HUES48 (cell line): Measurements from ENCODE around the gene MAMDC4.

Experiments
- H3K27ac ChIP-seq: one replicate; pipeline ENCODE4 v1.7.0; 2013; ENCODE audit warnings: low read depth, low read length, inconsistent platforms
- H3K27me3 ChIP-seq: 2 replicates; pipeline ENCODE4 v1.6.1; 2013; ENCODE audit warnings: mild to moderate bottlenecking, low read length; ENCODE audit not compliant: control insufficient read depth, insufficient read depth
- H3K36me3 ChIP-seq: 2 replicates; pipeline ENCODE4 v1.6.1; 2013; ENCODE audit warnings: low read length; ENCODE audit not compliant: control insufficient read depth, insufficient read depth
- H3K4me1 ChIP-seq: 2 replicates; pipeline ENCODE4 v1.6.1; 2013; ENCODE audit warnings: mild to moderate bottlenecking, low read length; ENCODE audit not compliant: control insufficient read depth, insufficient read depth
- H3K4me3 ChIP-seq: 2 replicates; pipeline ENCODE4 v1.5.1; 2013; ENCODE audit warnings: mild to moderate bottlenecking, low read depth, low read length
- H3K9ac ChIP-seq: 2 replicates; pipeline ENCODE4 v1.6.1; 2013; ENCODE audit warnings: mild to moderate bottlenecking, low read depth, low read length, moderate library complexity
- H3K9me3 ChIP-seq: 2 replicates; pipeline ENCODE4 v1.6.1; 2013; ENCODE audit warnings: low read length; ENCODE audit not compliant: control insufficient read depth, insufficient read depth

MAMDC4 gene

GRCh38 chr9:136808806-136809158 is 43.4 kb upstream of the MAMDC4 start:
- Histone ChIP-seq H3K9me3 (no peaks in the 10 kb centered on the region), H3K9ac (peak overlapping the region; percentile 85), H3K4me3 (peak overlapping the region; percentile 85), H3K27ac (peak overlapping the region; percentile 89), H3K36me3 (peaks cover 31% of the 10 kb centered on the region), H3K4me1 (peaks cover 9% of the 10 kb centered on the region; the same call in 1 of the 2 replicates), H3K27me3 (no peaks in the 10 kb centered on the region)

GRCh38 chr9:136814725-136815421 is 37.3 kb upstream of the MAMDC4 start:
- no peak overlapping the region for H3K27ac ChIP-seq
- H3K36me3 ChIP-seq, result peaks cover 39% of the 10 kb centered on the region
- peaks cover 4% of the 10 kb centered on the region; the same call in 1 of the 2 replicates for H3K4me1 ChIP-seq
- H3K27me3 ChIP-seq, result no peaks in the 10 kb centered on the region
- H3K4me3 ChIP-seq, result no peak overlapping the region
- no peaks in the 10 kb centered on the region for H3K9me3 ChIP-seq
- H3K9ac ChIP-seq, result no peak overlapping the region

GRCh38 chr9:136815422-136815782 is 36.7 kb upstream of the MAMDC4 start:
- H3K4me3 ChIP-seq, result no peak overlapping the region
- peaks cover 35% of the 10 kb centered on the region for H3K36me3 ChIP-seq
- no peaks in the 10 kb centered on the region for H3K9me3 ChIP-seq
- no peak overlapping the region for H3K9ac ChIP-seq
- no peak overlapping the region for H3K27ac ChIP-seq
- no peaks in the 10 kb centered on the region for H3K4me1 ChIP-seq
- H3K27me3 ChIP-seq, result no peaks in the 10 kb centered on the region

GRCh38 chr9:136820971-136821825 is 30.9 kb upstream of the MAMDC4 start:
- H3K9ac ChIP-seq, result no peak overlapping the region; the same call in 1 of the 2 replicates
- no peaks in the 10 kb centered on the region for H3K9me3 ChIP-seq
- H3K4me3 ChIP-seq, result peak overlapping the region; percentile 64
- H3K4me1 ChIP-seq, result no peaks in the 10 kb centered on the region
- H3K27ac ChIP-seq, result no peak overlapping the region
- H3K27me3 ChIP-seq, result no peaks in the 10 kb centered on the region
- peaks cover 28% of the 10 kb centered on the region for H3K36me3 ChIP-seq

GRCh38 chr9:136821826-136822544 is 30.2 kb upstream of the MAMDC4 start:
- H3K27ac ChIP-seq, result no peak overlapping the region
- H3K9ac ChIP-seq, result no peak overlapping the region
- peaks cover 36% of the 10 kb centered on the region for H3K36me3 ChIP-seq
- H3K4me1 ChIP-seq, result no peaks in the 10 kb centered on the region
- peak overlapping the region; percentile 64; the same call in 1 of the 2 replicates for H3K4me3 ChIP-seq
- no peaks in the 10 kb centered on the region for H3K27me3 ChIP-seq
- H3K9me3 ChIP-seq, result no peaks in the 10 kb centered on the region

- Histone ChIP-seq H3K27ac (no peak overlapping the region), H3K9ac (no peak overlapping the region), H3K4me1 (no peaks in the 10 kb centered on the region), H3K36me3 (peaks cover 47% of the 10 kb centered on the region), H3K27me3 (no peaks in the 10 kb centered on the region), H3K9me3 (no peaks in the 10 kb centered on the region), H3K4me3 (no peak overlapping the region)
Observed at GRCh38 chr9:136823136-136824046, 28.8 kb upstream of the MAMDC4 start.

GRCh38 chr9:136824496-136825225 is 27.5 kb upstream of the MAMDC4 start:
- no peak overlapping the region for H3K4me3 ChIP-seq
- no peaks in the 10 kb centered on the region for H3K27me3 ChIP-seq
- no peaks in the 10 kb centered on the region for H3K4me1 ChIP-seq
- no peak overlapping the region for H3K9ac ChIP-seq
- peaks cover 60% of the 10 kb centered on the region for H3K36me3 ChIP-seq
- no peak overlapping the region for H3K27ac ChIP-seq
- no peaks in the 10 kb centered on the region for H3K9me3 ChIP-seq

- no peaks in the 10 kb centered on the region for H3K9me3 ChIP-seq
- no peak overlapping the region for H3K9ac ChIP-seq
- H3K27me3 ChIP-seq, result no peaks in the 10 kb centered on the region
- no peak overlapping the region for H3K27ac ChIP-seq
- peaks cover 69% of the 10 kb centered on the region for H3K36me3 ChIP-seq
- H3K4me1 ChIP-seq, result no peaks in the 10 kb centered on the region
- no peak overlapping the region for H3K4me3 ChIP-seq
Observed at GRCh38 chr9:136825295-136826187, 26.6 kb upstream of the MAMDC4 start.

- H3K36me3 ChIP-seq, result peaks cover 75% of the 10 kb centered on the region
Observed at GRCh38 chr9:136826188-136826541, 26.0 kb upstream of the MAMDC4 start.

More at GRCh38 chr9:136826188-136826541, 26.0 kb upstream of the MAMDC4 start:
- H3K4me1 ChIP-seq, result no peaks in the 10 kb centered on the region
- H3K27me3 ChIP-seq, result no peaks in the 10 kb centered on the region
- H3K27ac ChIP-seq, result no peak overlapping the region
- no peak overlapping the region for H3K4me3 ChIP-seq
- no peaks in the 10 kb centered on the region for H3K9me3 ChIP-seq
- H3K9ac ChIP-seq, result no peak overlapping the region
